HG02981 (cell line): Measurements from ENCODE around the gene HMCN1.

Source experiments
- ATAC-seq: cut with Tn5 transposase; IDR thresholded peaks from one replicate; pipeline ENCODE4 v1.9.1; 2021; ENCODE audit warnings: mild to moderate bottlenecking, moderate library complexity; ENCODE audit not compliant: unreplicated experiment

Gene HMCN1

DNA sequence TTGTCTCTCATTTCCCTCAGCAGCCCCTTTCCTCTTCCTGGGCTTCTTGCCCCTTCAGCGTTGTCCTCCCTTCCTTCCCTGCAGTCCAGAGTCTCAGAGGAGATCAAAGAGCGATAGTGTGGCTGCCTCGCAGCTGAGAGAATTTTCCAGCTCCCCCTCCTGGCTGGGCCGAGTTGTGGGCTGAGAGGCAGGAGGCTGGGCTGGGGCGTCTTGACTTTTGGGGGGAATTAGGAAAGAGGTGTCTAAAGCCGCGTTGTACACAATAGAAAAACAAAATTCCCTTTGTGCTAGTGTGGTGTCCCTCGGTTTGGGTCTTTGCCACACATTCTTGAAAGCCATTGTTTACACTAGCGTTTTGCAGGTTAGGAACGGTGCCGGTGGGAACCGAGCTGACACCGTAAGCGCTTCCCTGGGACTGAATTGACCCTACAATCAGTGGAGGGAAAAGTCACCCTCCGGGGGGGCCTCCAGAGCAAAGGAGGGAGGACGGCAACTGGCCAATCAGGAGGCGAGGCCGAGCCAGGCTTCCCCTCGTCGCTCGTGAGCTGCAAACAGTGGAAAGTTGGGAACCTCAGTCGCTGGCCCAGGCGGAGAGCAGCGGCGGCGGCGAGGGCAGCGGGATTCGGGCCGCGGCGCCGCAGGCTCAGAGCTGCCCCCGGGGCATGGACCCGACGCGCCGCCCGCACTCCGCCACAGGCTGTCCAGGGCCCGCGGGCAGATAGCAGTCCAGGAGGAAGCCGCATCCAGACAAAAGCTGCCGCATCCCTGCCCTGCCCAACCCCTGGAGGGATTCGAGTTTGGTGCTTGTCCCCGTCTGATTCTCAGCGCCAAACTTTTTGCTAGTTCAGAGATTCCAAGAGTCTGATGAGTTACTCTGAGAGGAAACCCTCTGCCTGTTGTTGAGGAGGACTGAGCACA lies at the start of gene HMCN1:
Gene HMCN1 (plus strand): TSS at position 574 of the 918 bp plus-strand sequence. CDS start 389 bp downstream, outside the sequence.
- ATAC-seq = no peak

DNA sequence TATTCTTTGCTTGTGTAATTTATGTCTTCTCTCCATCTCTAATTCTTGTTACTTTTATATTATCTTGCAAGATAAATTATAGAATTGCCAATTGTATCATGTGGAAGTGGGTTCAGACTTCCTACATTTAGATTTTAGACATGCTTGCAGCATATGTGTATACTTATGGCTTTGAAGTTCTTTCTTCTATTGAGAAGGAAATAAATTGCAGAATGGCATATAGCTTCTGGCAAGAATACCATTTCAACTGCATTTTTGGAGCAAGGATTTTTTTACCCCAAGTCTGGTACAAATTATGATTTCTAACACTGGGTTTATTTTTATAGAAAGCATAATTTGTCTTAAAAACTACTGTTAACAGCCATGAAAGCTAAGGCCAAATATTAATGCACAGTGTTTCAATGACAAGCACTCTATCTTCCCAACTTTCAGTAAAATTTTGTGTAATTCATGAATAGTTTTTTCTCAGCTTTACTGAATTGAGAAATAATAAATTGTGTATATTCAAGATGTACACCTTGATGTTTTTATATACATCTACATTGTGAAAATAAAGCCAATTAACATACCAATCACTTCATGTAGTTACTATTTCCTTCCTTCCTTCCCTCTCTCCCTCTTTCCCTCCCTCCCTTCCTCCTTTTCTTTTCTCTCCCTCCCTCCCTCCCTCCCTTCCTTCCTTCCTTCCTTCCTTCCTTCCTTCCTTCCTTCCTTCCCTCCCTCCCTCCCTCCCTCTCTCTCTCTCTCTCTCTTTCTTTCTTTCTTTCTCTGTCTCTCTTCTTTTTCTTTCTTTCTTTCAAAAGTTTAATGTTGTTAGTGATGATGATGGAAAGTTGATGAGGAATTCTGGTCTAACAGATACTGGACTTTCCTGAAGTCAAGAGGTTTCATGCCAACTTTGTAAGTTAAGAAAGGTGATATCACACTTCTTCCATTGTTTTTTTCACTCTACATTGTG lies 47.1 kb upstream of the HMCN1 start:
- no peak for ATAC-seq

DNA sequence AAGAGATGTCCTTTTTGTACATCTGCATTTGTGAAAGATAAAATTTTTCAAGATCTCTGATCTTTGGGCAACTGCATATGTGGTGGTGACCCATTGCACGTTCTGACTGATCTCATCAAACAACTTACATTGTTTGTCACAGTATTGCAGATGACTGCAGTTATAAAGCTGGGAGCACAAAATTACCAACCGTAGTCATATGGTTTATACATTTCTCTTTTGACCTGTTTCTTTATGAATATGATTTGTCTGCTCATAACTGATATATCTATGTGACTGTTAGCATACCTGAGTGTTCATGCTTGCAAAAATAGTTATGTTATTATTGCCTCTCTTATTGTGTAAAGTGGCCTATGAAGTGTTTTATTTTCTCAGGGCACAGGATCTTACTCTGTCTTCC lies 43.7 kb upstream of the HMCN1 start:
- ATAC-seq = no peak

DNA sequence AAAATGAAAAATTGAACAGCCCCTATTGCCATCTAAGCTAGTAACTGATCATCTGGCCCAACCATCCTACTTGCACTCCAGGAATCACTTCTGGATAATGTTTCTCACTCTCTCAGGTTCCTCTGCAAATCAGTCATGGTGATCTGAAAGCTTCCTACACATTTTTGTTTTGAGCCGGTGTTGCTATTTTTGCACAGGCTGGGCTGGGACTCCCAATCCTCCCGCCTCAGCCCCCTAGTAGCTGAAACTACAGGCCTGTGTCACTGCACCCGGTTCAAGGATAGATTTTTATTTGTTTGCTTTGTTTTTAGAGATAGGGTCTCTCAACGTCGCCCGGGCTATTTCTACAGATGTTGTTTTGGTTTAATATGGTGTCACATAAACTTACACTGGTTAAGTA lies 40.5 kb upstream of the HMCN1 start:
- no peak for ATAC-seq

DNA sequence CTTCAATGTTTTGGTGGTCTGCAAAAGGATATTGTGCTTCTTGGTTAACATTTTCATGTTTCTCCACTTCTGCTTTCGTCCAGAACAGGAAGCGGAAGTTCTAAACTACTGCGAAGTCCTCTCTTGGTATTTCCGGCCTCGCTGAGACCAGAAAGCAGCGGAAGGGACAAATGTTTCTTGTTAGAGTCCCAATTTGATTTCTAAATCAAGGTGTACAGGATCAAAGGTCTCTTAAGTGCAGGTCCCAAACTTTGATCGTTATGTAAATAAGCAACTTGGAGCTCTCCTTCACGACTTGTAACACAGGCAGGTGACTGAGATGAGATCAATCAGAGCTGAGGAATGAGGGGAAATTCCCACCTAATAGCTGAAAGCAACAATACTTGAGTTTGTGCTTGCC lies 40.1 kb upstream of the HMCN1 start:
- ATAC-seq = peak; percentile 93

DNA sequence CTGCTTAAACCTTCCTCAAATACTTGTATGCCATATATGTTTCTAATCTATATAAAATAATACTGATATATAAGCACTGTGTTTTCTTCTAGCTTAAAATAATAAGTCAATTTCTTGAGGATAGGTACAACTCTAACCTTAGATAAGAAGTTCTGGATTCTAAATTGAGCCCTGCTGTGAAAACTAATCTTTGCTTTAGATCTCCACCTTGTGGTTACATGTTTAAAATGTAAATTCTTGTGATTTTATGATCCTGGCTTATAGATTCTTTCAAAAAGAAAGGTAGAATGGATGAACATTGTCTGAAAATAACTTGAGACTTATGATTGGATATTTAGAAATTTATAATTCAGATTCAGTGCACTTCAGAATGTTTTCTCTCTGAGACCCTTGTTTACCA lies 38.9 kb upstream of the HMCN1 start:
- no peak for ATAC-seq

DNA sequence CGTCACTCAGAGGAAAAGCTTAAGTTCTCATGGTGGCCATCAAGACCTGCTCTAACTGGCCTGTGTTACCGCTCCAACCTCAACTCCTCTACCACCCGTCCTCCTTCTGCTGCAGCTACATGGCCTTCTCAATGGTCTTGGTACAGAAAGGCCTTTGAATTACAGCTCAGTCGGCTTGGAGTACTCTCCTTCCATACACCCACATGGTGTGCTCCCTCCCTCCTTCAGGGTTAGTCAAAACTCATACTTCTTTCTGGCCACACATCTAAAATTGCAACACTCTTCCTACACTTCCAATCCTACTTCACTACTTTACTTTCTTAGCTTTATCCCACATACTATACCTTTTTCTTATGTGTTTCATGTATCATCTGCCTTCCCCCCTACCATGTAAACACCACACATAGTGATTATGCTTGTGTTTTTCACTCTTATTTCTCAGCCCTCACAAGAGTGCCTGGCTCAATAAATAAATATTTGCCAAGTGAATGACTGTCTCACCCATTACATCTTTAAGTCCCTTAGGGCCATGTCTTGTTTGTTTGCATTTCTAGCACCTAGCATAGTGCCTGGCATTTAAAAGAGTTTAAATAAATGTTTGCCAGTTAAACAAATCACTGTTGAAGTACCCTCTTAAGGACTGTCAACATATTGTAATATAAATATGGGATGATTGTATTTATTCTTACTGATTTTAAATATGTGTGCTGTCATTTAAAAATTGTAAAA lies 37.6 kb upstream of the HMCN1 start:
- no peak for ATAC-seq

DNA sequence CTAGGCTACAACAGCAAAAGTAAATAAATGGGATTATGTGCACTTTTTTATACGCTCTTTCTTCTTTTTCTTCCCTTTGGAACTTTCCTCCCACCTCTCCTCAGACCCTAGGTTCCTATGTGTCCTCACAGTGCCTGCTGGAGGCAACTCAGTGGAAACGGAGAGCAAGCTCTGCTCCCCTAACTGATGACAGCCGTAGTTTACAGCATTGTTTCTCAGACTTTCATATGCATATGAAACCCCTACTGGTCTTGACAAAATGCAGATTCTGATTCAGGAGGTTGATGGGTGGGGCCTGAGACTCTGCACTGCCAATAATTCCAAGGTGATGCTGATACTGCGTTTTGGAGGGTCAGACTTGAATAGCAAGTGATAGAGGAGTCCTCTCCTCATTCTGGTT lies 34.3 kb upstream of the HMCN1 start:
- ATAC-seq = no peak

DNA sequence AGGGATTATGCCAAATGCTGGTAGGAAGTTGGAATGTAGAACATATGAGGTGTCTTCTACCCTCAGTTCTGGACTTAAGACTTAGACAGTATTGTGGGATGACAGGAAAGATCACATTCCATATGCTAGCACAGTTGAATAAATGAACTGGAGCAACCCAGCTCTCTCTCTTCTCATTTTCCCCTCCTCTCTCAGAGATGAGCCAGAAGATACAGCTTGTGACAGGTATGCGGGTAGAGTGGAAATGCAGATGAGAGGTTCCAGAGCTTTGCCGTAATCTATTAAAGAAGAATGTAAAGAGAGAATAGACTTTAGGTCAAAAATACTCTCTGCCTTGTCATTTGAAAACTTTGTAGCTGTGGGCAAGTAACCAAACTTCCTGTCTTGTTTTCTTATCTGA lies 32.5 kb upstream of the HMCN1 start:
- ATAC-seq = no peak

DNA sequence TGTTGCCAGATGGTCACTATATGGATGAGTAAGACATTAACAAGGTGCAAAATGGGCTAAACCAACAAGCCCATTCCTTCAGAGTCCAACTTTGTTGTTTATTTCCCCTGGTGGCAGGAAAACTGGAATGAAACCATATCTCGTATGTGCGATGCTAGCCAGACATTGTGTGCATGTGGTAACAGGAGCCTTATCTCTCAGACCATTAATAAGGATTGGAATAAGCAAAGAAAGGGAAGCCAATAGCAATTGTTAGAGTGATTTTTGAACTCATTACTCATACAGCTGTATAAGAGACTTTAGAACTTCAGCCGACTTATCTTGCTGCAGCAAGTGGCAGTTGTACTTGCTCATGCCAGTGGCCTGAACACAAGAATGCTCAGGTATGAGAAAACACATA lies 30.0 kb upstream of the HMCN1 start:
- no peak for ATAC-seq

DNA sequence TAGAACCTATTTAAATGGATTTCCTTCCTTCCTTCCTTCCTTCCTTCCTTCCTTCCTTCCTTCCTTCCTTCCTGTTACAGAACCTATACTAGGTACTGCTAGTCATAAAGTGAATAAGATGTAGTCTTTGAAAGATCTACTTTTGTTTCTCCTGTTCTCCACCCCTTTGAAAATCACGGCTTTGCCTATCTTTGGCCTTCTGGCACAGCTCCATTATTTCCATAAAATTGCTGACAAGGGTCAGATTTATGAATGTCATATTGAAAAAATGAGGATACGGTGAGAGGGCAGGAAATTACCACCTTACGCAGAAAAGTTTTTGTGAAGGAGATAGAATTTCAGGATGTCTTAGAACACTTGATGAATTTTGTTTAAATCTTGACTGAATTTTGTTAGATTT lies 18.1 kb upstream of the HMCN1 start:
- no peak for ATAC-seq

DNA sequence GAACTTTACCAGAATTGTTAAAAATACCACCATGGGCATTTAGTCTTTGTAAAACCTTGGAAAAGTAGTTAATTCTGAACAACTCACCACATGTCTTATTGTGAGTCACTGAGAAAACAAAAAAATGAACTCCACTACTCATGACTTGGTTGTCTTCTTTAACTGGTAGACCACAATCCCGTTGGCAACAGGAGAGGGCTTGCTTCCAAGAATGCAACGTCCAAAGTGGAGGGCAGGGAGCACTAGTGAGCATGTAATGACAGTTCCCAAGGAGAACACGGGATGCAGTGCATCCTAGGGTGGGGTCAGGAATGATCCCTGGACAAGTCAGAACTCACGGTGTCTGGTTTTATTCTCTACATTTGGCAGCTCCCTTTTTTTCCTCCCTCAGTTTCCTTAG lies 15.2 kb upstream of the HMCN1 start:
- ATAC-seq = no peak

DNA sequence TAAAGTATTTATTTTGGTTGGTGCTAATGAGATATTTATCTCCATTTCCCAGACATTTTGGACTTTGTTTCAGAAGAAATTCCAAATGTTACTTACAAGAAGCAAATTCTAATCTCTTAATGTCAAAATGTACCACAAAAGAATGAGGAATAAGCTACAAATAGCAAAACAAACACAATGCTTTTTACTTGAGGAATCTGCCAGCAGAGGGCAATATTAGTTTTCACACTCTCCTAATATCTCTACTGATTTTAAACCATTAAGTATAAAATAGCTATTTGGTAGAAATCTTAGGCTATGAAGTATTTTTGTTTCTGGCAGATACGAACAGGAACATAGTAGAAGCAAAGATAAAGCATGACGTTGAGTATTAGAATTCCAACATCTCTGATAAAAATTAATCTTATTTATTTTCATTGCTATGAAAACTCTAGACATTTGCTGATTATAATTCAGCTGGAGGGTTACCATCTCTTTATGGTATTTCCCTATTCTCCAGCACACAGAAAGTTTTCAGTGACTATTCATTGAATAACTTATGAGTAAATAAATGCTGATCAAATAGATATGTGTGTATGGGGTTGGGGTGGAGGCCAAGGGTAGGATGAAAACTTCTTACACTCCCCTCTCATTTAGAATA lies 13.4 kb upstream of the HMCN1 start:
- no peak for ATAC-seq

DNA sequence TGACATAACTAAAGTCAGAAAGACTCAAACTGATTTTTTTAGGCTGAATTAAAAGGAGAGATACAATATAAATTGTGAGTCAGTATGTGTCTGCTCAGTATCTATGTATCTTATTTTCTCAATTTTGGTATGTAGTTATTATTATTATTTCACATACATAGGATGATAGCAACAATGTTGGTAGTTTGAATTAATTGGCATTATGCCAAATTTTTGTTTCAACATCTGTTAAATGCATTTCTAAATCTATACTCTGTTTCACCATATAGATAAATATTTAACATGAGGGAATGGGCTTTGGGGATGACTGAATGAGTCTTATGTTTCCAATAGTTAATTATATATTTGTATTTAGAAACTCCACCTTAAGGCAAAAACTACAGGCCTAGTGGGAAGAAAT lies 12.6 kb upstream of the HMCN1 start:
- no peak for ATAC-seq

DNA sequence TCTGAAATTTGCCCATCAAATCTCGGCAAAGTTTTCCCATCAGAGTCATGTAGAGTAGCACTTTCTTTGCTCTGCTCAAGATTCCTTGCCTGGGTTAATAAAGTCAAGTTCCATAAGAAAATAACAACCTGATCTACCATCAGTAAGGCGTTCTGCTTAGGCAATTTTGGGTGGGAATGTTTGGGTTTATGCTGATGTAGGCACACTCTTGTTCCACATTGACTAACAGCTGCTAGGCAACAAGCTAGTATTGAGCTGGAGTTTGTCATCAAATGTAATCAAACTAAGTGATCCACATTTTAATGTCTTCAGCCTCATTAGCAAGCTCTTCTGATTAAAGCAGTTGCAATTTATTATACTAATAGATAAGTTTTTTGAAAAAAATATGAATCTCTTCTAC lies 12.1 kb upstream of the HMCN1 start:
- ATAC-seq = no peak

DNA sequence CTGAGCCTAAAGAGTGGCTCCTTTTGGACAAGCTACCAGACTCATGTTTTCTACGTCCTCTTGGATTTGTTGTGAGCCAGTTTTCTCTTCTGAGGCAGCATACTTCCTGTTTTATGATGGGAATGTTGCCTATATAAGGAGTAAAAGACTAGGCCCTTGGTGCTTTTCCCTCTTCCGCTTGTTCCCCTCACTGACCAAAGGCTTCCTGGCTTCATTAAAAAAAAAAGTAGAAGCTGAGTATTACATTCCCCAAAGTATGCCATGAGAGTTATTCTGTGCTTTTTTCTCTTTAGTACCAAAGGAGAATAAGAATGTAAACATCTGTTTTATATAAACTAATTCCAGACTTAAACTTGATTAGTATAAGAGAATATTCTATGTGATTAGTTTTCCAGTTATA lies 6.5 kb upstream of the HMCN1 start:
- no peak for ATAC-seq

DNA sequence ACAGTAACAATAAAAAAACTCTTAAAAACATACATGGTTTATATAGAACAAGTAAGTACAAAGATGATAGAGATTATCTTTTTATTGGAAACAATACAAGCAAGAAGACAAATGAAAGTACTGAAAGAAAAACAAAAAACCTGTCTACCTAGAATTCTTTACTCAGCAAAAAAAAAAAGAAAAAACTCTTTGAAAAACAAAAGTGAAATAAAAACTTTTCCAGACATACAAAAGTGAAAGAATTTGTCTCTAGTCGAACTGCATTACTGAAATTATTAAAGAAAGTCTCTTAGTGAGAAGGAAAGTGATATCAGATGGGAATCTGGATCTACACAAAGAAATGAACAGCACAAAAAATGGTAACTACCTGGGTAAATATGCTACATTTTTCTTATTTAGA lies 2.7 kb upstream of the HMCN1 start:
- ATAC-seq = no peak

DNA sequence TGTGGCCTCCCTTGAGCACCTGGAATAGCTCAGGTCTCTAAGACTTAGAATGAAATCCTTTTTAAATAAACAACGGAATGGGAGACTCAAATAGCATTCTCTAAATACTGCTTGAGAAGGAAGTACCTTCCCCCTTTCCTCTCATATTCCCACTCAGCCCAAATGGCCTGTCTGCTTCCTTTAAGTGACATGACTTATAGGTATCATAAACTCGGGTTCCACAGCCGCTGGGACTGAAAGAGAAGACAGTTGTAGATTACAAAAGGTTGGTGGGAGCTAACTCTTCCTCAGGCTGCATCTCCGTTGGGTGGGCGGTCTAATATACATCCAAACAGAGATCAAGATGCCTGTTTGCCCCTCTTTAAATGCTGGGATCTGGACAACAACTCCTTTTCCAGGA lies 1.2 kb upstream of the HMCN1 start:
- ATAC-seq = no peak

DNA sequence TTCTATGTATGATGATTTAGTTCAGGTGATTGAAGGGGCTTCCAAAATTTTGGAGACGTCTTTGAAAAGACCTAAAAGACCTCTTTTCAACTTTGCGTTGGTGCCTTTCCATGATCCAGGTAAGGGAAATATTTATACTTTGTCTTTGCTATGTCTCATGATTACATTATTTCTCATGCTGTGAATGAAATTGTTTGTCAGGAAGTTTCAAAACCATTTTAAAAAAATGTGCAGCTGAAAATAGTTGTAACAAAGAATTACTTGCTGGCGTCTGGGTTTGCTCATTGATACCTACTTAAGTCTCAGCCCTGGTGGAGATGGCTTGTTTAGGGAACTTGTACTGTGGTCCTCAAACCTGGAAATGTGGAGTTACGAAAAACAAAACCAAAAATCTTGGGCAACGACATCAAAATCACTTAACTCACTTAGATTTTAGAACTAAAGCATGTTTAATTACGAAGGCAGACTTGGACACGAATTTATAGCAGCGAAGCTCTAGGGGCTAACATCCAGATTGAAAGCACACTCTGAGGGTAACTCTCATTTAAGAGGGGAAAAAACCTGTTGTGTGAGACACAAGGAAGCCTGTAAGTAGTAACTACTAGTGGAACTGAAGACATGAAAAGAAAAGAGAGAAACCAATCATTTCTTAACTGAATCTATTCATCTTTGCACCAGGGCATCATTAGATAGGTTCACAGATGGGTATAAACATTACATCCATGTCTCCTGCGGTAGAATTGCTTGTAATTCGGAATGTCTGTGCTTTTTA lies 924 bp downstream of the HMCN1 start:
- ATAC-seq = no peak

DNA sequence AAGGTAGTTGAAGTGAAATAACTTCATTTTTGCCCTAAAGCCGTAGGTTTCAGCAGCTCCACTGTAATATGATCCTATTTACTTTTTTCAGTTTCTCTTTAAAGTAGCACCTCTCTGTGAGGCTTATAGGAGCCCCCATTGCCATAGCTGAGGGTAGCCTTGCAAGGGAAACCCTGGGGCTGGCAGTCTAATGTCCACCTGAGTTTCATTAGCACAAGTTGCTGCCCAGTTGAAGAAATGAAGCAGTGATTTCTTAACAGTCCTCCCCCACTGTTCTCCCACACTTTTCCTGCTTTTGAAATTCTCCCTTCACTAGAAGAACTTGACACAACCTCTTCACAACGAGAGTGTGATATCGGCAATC lies 1.5 kb downstream of the HMCN1 start:
- ATAC-seq = no peak
